Motor neuron (in vitro differentiated cells): ENCODE results near the gene MAPK6. TPM values are rescaled to one million over a fixed set of nuclear protein-coding genes. Genes with fewer than 3 reads are reported as not detected.

Experiments
- ATAC-seq, 8 experiments: fragments of 200-7000 bp; cut with Tn5 transposase; replicated peaks in 6 of 8; 2 replicates each; pipeline ENCODE4 v1.8.0; 2021; ENCODE audit warnings: mild to moderate bottlenecking in 8 of 8, moderate library complexity in 8 of 8
- H3K27ac ChIP-seq, 2 donors: fragments of 250-450 bp; sonication (Bioruptor Pico); 2 replicates each; pipeline ENCODE4 v1.9.0; 2021; ENCODE audit warnings: antibody characterized with exemption in 2 of 2, mild to moderate bottlenecking in 2 of 2, moderate library complexity in 1 of 2
- H3K4me1 ChIP-seq, 2 donors: fragments of 250-450 bp; sonication (Bioruptor Pico); replicated peaks in 1 of 2; 2 replicates each; pipeline ENCODE4 v1.6.1; 2021; ENCODE audit warnings: antibody characterized with exemption in 2 of 2, mild to moderate bottlenecking in 2 of 2, moderate library complexity in 1 of 2
- H3K4me3 ChIP-seq, 5 donors: fragments of 250-450 bp; sonication (Bioruptor Pico); 2 replicates each; pipeline ENCODE4 v1.9.0; 2021; ENCODE audit warnings: antibody characterized with exemption in 5 of 5, mild to moderate bottlenecking in 5 of 5, moderate library complexity in 4 of 5
- WGBS, 10 experiments: fragments of 450-650 bp; shearing (Covaris generic); methylation state at CpG; one replicate each; pipeline ENCODE4 v1.0.0; 2022; 5-methylcytosine and 5-hydroxymethylcytosine counted together
- in situ Hi-C, 9 experiments: fragments of 400-800 bp; cut with MboI; loops; one replicate each; pipeline ENCODE4 v1.15.0; 2021; ENCODE audit warnings: low sequenced_read_pairs in 9 of 9, low pct_unique_long_range_greater_than_20kb in 2 of 9; ENCODE audit not compliant: unreplicated experiment in 9 of 9
- total RNA-seq, 8 experiments: library from RNA; unstranded; fragments of 300-600 nt; gene quantifications; 2 replicates each; pipeline versions ENCODE4 v1.2.3 to v1.2.4, GENCODE V29; 2022

Gene MAPK6
- total RNA-seq, 8 experiments from 2014 or later: 26.1 to 92.9 (median 75.9) TPM

DNA sequence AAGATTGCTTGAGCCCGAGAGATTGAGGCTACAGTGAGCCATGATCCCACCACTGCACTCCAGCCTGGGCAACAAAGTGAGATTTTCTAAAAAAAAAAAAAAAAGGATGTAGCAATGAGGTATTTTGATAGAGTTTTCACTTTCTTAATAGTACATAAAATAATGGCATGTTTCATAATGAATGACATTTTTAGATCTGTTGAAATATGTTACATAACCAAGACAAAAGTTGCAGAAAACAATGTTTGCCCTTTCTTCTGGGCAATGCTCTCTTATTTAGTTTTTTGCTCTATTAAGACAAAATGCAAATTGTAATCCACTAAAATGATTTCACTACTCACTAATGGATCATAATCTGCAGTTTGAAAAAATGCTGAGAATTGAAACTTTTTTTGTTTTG lies 4.4 kb upstream of the MAPK6 start:
- ATAC-seq: no peak
- in situ Hi-C loops: no loop called here
- Histone ChIP-seq H3K27ac (no peak overlapping the region), H3K4me1 (peaks cover 10 to 16% of the 10 kb centered on the region in 2 donors), H3K4me3 (no peak overlapping the region)
- 60 to 100% (median 100%) methylated on average over 1 of the region's 1 CpG; no CpG with 5 or more reads in 3 of the 10 experiments for whole genome bisulfite sequencing, 10 experiments

- Histone ChIP-seq H3K27ac (no peak overlapping the region), H3K4me1 (peaks cover 8 to 14% of the 10 kb centered on the region in 2 donors), H3K4me3 (no peak overlapping the region)
- in situ Hi-C loops: no loop called here
- 90 to 100% (median 100%) methylated on average over 1 to 2 of the region's 2 CpGs; no CpG with 5 or more reads in 6 of the 10 experiments for WGBS, 10 experiments
- ATAC-seq: no peak
These were observed 2.7 kb upstream of the MAPK6 start for GRCh38 chr15:52016316-52016715.

DNA sequence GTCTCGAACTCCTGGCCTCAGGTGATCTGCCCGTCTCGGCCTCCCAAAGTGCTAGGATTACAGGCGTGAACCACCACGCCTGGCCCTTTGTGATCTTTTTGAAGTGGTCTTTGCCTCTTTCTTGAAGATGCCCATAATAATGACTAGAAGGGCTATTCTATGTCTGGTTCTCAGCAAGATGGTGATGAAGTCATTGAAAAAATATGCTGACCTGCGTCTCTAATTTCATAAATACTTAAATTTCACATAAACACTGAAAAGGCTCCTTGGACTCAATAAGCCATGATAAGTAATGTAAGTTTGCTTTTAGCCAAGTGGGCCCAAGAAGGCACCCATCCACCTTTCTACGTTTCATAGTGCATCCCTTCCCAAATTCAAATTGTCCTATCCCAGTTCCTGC lies 775 bp upstream of the MAPK6 start:
- Histone ChIP-seq H3K4me3 (peak overlapping the region in 4 of 5 donors; percentile 68 to 84 (median 70)), H3K4me1 (peaks cover 9 to 11% of the 10 kb centered on the region in 2 donors), H3K27ac (peak overlapping the region in 1 of 2 donors; percentile 99)
- in situ Hi-C loops: no loop called here
- no peak for ATAC-seq
- 62 to 100% (median 98%) methylated on average over 2 to 7 of the region's 7 CpGs; no CpG with 5 or more reads in 4 of the 10 experiments for WGBS, 10 experiments

- in situ Hi-C loops: no loop called here
- Histone ChIP-seq H3K4me3 (peak overlapping the region; percentile 67 to 84 (median 70)), H3K27ac (peak overlapping the region; percentile 97 to 99), H3K4me1 (peaks cover 9 to 11% of the 10 kb centered on the region in 2 donors)
- 0 to 2% (median 0%) methylated on average over 1 to 7 of the region's 100 CpGs; no CpG with 5 or more reads in 2 of the 10 experiments for WGBS, 10 experiments
- peak; percentile 78 to 84 (median 80) for ATAC-seq
These were observed 588 bp downstream of the MAPK6 start for GRCh38 chr15:52019394-52020220.

- in situ Hi-C loops: no loop called here
- Histone ChIP-seq H3K4me3 (peak overlapping the region; percentile 67 to 84 (median 70)), H3K27ac (peak overlapping the region; percentile 97 to 99), H3K4me1 (peaks cover 9 to 11% of the 10 kb centered on the region in 2 donors)
- WGBS, 10 experiments: 0 to 8% (median 0%) methylated on average over 3 to 10 of the region's 10 CpGs
- ATAC-seq: no peak
These were observed 1.4 kb downstream of the MAPK6 start for GRCh38 chr15:52020221-52021085.

DNA sequence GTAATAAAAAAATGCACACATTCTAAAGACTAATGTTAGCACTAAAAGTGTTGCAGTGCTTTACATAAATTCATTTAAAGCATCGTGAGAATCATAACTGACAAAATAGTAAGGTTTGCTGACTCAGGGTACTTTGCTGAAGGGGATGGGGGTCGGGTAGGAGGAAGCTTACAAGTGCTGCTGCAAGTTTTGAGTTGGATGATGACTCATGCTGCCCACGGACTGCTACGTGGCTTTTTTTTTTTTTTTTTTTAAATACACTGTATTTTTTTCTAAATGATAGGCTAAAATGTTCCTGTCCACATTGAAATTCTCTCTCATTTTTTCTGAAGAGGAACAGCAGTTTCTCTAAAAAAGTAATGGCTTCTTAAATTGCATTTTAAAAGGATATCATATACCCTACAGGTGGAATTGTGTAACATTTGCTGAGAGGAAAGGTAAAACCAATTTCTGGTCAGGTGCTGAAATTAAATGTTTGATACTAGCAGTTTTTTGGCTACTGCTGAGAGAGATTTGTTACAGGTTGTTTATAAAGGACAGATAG lies 2.2 kb downstream of the MAPK6 start:
- ATAC-seq: no peak
- in situ Hi-C loops: no loop called here
- peak overlapping the region; percentile 67 to 84 (median 70) for H3K4me3 ChIP-seq
- peak overlapping the region; percentile 59 to 97 for H3K27ac ChIP-seq
- peaks cover 9 to 11% of the 10 kb centered on the region in 2 donors for H3K4me1 ChIP-seq
- 0% methylated on average over 2 to 4 of the region's 4 CpGs; no CpG with 5 or more reads in 2 of the 10 experiments for WGBS, 10 experiments

DNA sequence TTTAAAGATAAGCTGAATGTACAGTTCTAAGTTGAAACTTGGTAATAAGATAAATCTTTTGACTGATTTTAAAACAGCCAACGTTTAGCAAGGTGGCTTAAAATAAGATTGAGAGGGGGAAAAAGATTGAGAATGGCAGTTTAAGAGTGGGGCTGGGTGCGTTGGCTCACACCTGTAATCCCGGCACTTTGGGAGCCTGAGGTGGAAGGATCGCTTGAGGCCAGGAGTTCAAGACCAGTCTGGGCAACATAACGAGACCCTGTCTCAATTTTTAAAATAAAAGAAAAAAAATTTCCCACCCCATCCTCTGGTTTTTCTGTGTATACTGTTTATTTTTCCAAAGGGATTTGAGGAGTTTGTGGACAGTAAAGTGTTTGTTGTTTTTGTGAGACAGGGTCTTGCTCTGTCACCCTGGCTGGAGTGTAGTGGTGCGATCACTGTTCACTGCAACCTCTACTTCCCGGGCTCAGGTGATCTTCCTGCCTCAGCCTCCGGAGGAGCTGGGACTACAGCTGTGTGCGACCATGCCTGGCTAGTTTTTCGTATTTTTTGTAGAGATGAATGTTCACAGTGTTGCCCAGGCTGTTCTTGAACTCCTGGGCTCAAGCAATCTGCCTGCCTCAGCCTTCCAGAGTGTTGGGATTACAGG lies 3.0 kb downstream of the MAPK6 start:
- Histone ChIP-seq H3K4me1 (peaks cover 9 to 11% of the 10 kb centered on the region in 2 donors), H3K4me3 (peak overlapping the region in 3 of 5 donors; percentile 6 to 13 (median 8)), H3K27ac (no peak overlapping the region)
- in situ Hi-C loops: no loop called here
- ATAC-seq: no peak
- 20 to 83% (median 46%) methylated on average over 1 to 8 of the region's 10 CpGs for WGBS, 10 experiments

- WGBS, 10 experiments: 75 to 100% (median 92%) methylated on average over 1 to 11 of the region's 13 CpGs; no CpG with 5 or more reads in 1 of the 10 experiments
- ATAC-seq: no peak
- no peak overlapping the region for H3K4me3 ChIP-seq
- H3K27ac ChIP-seq: no peak overlapping the region
- H3K4me1 ChIP-seq: peaks cover 9 to 11% of the 10 kb centered on the region in 2 donors
- in situ Hi-C loops: no loop called here
These were observed 4.3 kb downstream of the MAPK6 start for GRCh38 chr15:52023169-52023922.

DNA sequence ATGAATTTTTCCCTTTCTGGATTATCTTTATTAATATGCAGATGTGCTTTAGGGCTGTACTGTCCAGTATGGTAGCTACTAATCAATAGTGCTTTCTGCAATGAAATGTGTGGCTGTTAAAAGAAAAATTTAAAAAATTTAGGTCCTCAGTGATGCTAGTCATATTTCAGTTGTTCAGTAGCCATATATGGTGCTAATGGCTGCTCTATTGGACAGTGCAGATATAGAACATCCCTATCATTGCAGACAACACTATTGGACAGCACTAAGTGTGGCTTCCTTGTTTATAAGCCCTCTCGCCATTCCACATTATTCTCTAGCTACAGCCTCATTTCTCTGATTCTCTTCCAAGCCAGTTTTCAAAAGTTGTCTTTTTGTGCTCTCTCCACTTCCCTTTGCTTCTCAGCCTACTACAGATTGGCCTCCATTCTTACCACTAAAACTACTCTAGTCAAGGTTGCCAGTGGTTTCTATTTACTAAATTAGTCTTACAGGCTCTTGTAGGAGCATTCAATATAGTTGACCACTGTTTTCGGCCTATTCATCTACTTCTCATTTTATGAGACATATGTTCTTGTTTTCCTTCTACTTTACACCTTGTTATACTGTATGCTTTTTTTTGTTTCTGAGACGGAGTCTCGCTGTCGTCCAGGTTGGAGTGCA lies 9.5 kb downstream of the MAPK6 start:
- ATAC-seq: no peak
- H3K27ac ChIP-seq: no peak overlapping the region
- H3K4me3 ChIP-seq: no peak overlapping the region
- WGBS, 10 experiments: 86 to 100% (median 98%) methylated on average over 2 to 5 of the region's 5 CpGs; no CpG with 5 or more reads in 1 of the 10 experiments
- H3K4me1 ChIP-seq: no peaks in the 10 kb centered on the region
- in situ Hi-C loops: no loop called here

- in situ Hi-C loops: no loop called here
- ATAC-seq: peak in 1 of 8 experiments; percentile 65
- Histone ChIP-seq H3K27ac (no peak overlapping the region), H3K4me3 (no peak overlapping the region), H3K4me1 (no peaks in the 10 kb centered on the region)
- WGBS, 10 experiments: 67 to 94% (median 75%) methylated on average over 2 of the region's 2 CpGs; no CpG with 5 or more reads in 5 of the 10 experiments
These were observed 11.0 kb downstream of the MAPK6 start for GRCh38 chr15:52030010-52030409.

- in situ Hi-C loops: no loop called here
- peak in 1 of 8 experiments; percentile 60 for ATAC-seq
These were observed 12.5 kb downstream of the MAPK6 start for GRCh38 chr15:52031556-52031955.

More at GRCh38 chr15:52031556-52031955, 12.5 kb downstream of the MAPK6 start:
- no peaks in the 10 kb centered on the region for H3K4me1 ChIP-seq
- H3K27ac ChIP-seq: no peak overlapping the region
- no peak overlapping the region for H3K4me3 ChIP-seq
- 79 to 100% (median 92%) methylated on average over 1 to 5 of the region's 7 CpGs; no CpG with 5 or more reads in 3 of the 10 experiments for WGBS, 10 experiments
